Common myeloid progenitor, CD34-positive (primary cell): Measurements from ENCODE around the gene LIME1.

Experiments
- CTCF ChIA-PET: fragments of 350-600 bp; sonication (Branson Sonifier 250); formaldehyde crosslinking; loops from one replicate; lab custom pipeline; 2021; ENCODE audit warnings: antibody characterized with exemption; lab: Charles Lee
- POLR2A ChIA-PET: fragments of 350-600 bp; sonication (Branson Sonifier 250); formaldehyde crosslinking; loops from one replicate; lab custom pipeline; 2021; ENCODE audit warnings: antibody characterized with exemption; lab: Charles Lee
- DNase-seq, 3 donors: peaks; one replicate each; pipeline versions ENCODE4 v3.0.0 to v3.0.0-alpha.2; 2013
- H3K27ac ChIP-seq, 2 experiments: 1 replicate in 1 of 2; 2 replicates in 1 of 2; pipeline ENCODE4 v1.7.0; 2013; ENCODE audit warnings: inconsistent platforms in 2 of 2, low read length in 2 of 2, mild to moderate bottlenecking in 2 of 2, low read depth in 1 of 2, moderate library complexity in 1 of 2; ENCODE audit not compliant: severe bottlenecking in 2 of 2, insufficient read depth in 1 of 2, poor library complexity in 1 of 2
- H3K27me3 ChIP-seq, 5 experiments: replicated peaks in 2 of 5; 1 replicate in 3 of 5; 2 replicates in 2 of 5; pipeline versions ENCODE4 v1.6.1 to v1.7.0; 2013; ENCODE audit warnings: low read length in 4 of 5, mild to moderate bottlenecking in 2 of 5, moderate library complexity in 2 of 5, inconsistent platforms in 1 of 5; ENCODE audit not compliant: insufficient read depth in 5 of 5, control insufficient read depth in 4 of 5
- H3K36me3 ChIP-seq, 4 experiments: 1 replicate in 2 of 4; 2 replicates in 2 of 4; pipeline versions ENCODE4 v1.6.1 to v1.7.0; 2013; ENCODE audit warnings: low read length in 3 of 4, control low read depth in 1 of 4, mild to moderate bottlenecking in 1 of 4; ENCODE audit not compliant: control insufficient read depth in 4 of 4, insufficient read depth in 4 of 4
- H3K4me1 ChIP-seq, 4 experiments: 1 replicate in 3 of 4; 2 replicates in 1 of 4; pipeline versions ENCODE4 v1.6.1 to v1.7.1; 2013; ENCODE audit warnings: low read length in 3 of 4, mild to moderate bottlenecking in 3 of 4, control low read depth in 1 of 4, inconsistent platforms in 1 of 4, moderate library complexity in 1 of 4; ENCODE audit not compliant: control insufficient read depth in 4 of 4, insufficient read depth in 4 of 4; ENCODE audit errors: control extremely low read depth in 1 of 4
- H3K4me3 ChIP-seq, 7 experiments: 1 replicate in 4 of 7; 2 replicates in 3 of 7; pipeline versions ENCODE4 v1.5.1 to v1.7.0; 2013; ENCODE audit warnings: mild to moderate bottlenecking in 7 of 7, low read length in 6 of 7, moderate library complexity in 6 of 7, inconsistent platforms in 2 of 7, low read depth in 2 of 7, control low read depth in 1 of 7; ENCODE audit not compliant: insufficient read depth in 4 of 7, control insufficient read depth in 1 of 7; ENCODE audit errors: extremely low read depth in 1 of 7
- H3K9me3 ChIP-seq, 5 experiments: 1 replicate in 4 of 5; 2 replicates in 1 of 5; pipeline versions ENCODE4 v1.6.1 to v1.7.1; 2013; ENCODE audit warnings: low read length in 4 of 5, mild to moderate bottlenecking in 2 of 5, inconsistent platforms in 1 of 5, low read depth in 1 of 5, moderate library complexity in 1 of 5; ENCODE audit not compliant: control insufficient read depth in 4 of 5, insufficient read depth in 2 of 5; ENCODE audit errors: control extremely low read depth in 1 of 5
- whole genome bisulfite sequencing: methylation state at CpG from one replicate; pipeline ENCODE4 v1.1.5; 2013; ENCODE audit not compliant: insufficient coverage; 5-methylcytosine and 5-hydroxymethylcytosine counted together

Gene LIME1

GRCh38 chr20:63731410-63731809 lies 5.1 kb upstream of the LIME1 start:
- Histone ChIP-seq H3K4me1 (peaks cover 0 to 35% (median 21%) of the 10 kb centered on the region in 4 experiments), H3K27ac (no peak overlapping the region), H3K4me3 (no peak overlapping the region), H3K36me3 (peaks cover 4 to 41% (median 21%) of the 10 kb centered on the region in 4 experiments), H3K9me3 (no peaks in the 10 kb centered on the region), H3K27me3 (no peaks in the 10 kb centered on the region)
- POLR2A ChIA-PET, result no interaction called here
- CTCF ChIA-PET, result no interaction called here
- no peak for DNase-seq
- 100% methylated on average over 1 of the region's 5 CpGs for WGBS

DNA sequence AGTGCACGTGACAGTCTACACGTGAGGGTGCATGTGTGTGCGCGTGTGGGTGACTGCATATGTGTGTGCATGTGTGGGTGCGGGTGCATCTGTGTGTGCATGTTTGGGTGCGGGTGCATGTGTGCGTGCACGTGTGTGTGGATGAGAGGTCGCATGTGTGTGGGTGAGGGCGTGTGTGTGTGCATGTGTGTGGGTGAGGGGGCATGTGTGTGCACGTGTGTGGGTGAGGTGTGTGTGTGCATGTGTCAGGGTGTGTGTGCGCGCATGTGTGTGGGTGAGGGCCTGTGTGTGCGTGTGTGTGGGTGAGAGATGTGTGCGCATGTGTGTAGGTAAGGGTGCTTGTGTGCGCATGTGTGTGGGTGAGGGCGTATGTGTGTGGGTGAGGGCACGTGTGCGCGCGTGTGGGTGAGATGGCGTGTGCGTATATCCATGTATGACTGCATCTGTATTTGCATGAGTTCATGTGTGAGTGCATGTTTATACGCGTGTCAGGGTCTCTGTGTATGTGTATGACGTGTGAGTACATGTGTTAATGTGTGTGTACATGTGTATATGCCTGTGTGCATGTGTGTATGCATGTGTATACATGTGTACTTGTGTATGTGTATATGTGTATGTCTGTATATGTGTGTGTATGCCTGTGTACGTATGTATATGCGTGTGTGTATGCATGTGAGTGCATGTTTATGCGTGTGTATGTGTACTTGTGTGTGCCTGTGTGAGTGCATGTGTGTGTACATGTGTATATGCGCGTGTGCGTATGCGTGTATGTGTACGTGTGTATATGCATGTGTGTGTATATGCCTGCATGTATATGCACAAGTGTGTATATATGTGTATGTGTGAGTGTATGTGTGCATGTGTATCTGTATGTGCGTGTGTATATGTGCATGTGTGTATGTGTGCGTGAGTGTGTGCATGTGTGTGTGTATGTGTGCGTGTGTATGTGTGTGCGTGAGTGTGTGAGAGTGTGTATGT lies 4.1 kb upstream of the LIME1 start:
- ChIA-PET POLR2A (no interaction called here), CTCF (no interaction called here)
- Histone ChIP-seq H3K36me3 (peaks cover 2 to 41% (median 20%) of the 10 kb centered on the region in 4 experiments), H3K4me3 (no peak overlapping the region), H3K9me3 (no peaks in the 10 kb centered on the region), H3K27ac (no peak overlapping the region), H3K4me1 (peaks cover 0 to 44% (median 28%) of the 10 kb centered on the region in 4 experiments), H3K27me3 (no peaks in the 10 kb centered on the region)
- WGBS, result 87% methylated on average over 27 of the region's 38 CpGs
- DNase-seq, result no peak

- no peak for DNase-seq
- ChIA-PET CTCF (interaction anchor here (1.1 kb wide), 1 partner anchor 17 kb away, joined by 4 read pairs; no protein-coding TSS in a partner anchor), POLR2A (no interaction called here)
- Histone ChIP-seq H3K9me3 (no peaks in the 10 kb centered on the region), H3K27me3 (no peaks in the 10 kb centered on the region), H3K4me1 (peaks cover 0 to 45% (median 31%) of the 10 kb centered on the region in 4 experiments), H3K27ac (no peak overlapping the region), H3K4me3 (no peak overlapping the region), H3K36me3 (peaks cover 2 to 41% (median 20%) of the 10 kb centered on the region in 4 experiments)
- WGBS, result over 99% methylated on average over 13 of the region's 13 CpGs
Measured at GRCh38 chr20:63733117-63733516, 3.3 kb upstream of the LIME1 start.

- Histone ChIP-seq H3K4me1 (peaks cover 0 to 45% (median 32%) of the 10 kb centered on the region in 4 experiments), H3K27ac (no peak overlapping the region), H3K27me3 (peaks cover 0 to 3% (median 0%) of the 10 kb centered on the region in 5 experiments), H3K36me3 (peaks cover 2 to 41% (median 20%) of the 10 kb centered on the region in 4 experiments), H3K9me3 (no peaks in the 10 kb centered on the region), H3K4me3 (no peak overlapping the region)
- DNase-seq, result no peak
- ChIA-PET POLR2A (no interaction called here), CTCF (interaction anchor here (0.9 to 1.1 kb wide), 2 partner anchors 10 to 18 kb away, joined by 3 to 4 read pairs; no protein-coding TSS in a partner anchor)
- WGBS, result 96% methylated on average over 13 of the region's 18 CpGs
Measured at GRCh38 chr20:63733579-63734081, 2.8 kb upstream of the LIME1 start.

- Histone ChIP-seq H3K9me3 (no peaks in the 10 kb centered on the region), H3K4me1 (peaks cover 0 to 51% (median 34%) of the 10 kb centered on the region in 4 experiments), H3K27me3 (peaks cover 0 to 5% (median 0%) of the 10 kb centered on the region in 5 experiments), H3K36me3 (peaks cover 2 to 41% (median 20%) of the 10 kb centered on the region in 4 experiments), H3K27ac (no peak overlapping the region), H3K4me3 (no peak overlapping the region)
- 93% methylated on average over 23 of the region's 25 CpGs for WGBS
- DNase-seq, result no peak
- ChIA-PET POLR2A (no interaction called here), CTCF (interaction anchor here (0.9 to 1.1 kb wide), 3 partner anchors 11 to 41 kb away, joined by 3 to 4 read pairs (median 4); no protein-coding TSS in a partner anchor)
Measured at GRCh38 chr20:63734111-63734945, 2.1 kb upstream of the LIME1 start.

- no peak for DNase-seq
- Histone ChIP-seq H3K9me3 (no peaks in the 10 kb centered on the region), H3K27me3 (peaks cover 0 to 5% (median 0%) of the 10 kb centered on the region in 5 experiments), H3K36me3 (peaks cover 2 to 34% (median 20%) of the 10 kb centered on the region in 4 experiments), H3K27ac (no peak overlapping the region), H3K4me1 (peaks cover 0 to 47% (median 34%) of the 10 kb centered on the region in 4 experiments), H3K4me3 (no peak overlapping the region)
- POLR2A ChIA-PET, result no interaction called here
- CTCF ChIA-PET, result interaction anchor here (0.7 to 1.0 kb wide), 3 partner anchors 27 to 74 kb away, joined by 3 to 5 read pairs (median 4); partner anchors contain the start of genes ARFRP1 and ZGPAT
- WGBS, result 96% methylated on average over 48 of the region's 48 CpGs
Measured at GRCh38 chr20:63734946-63735858, 1.3 kb upstream of the LIME1 start.
